CD4-positive, alpha-beta T cell treated with Interleukin-4 for 1 hour (primary cell): ENCODE measurements around the gene RFLNA.
"Not testable (repeated sequence)": the region's sequence is repeated elsewhere in the genome, so short reads cannot be mapped to it uniquely, and the experiment has no call there.

Experiments used
- DNase-seq, 2 donors: peaks; one replicate each; pipeline ENCODE4 v3.0.0-alpha.2; 2020 to 2022

Gene RFLNA

GRCh38 chr12:124284368-124284767, 10.5 kb upstream of the RFLNA start:
- no peak for DNase-seq

GRCh38 chr12:124286414-124286813, 8.5 kb upstream of the RFLNA start:
- DNase-seq = no peak

- no peak for DNase-seq
These were observed 7.9 kb upstream of the RFLNA start for GRCh38 chr12:124286971-124287370.

GRCh38 chr12:124289634-124290600, 5.0 kb upstream of the RFLNA start:
- DNase-seq = no peak

GRCh38 chr12:124292385-124292784, 2.5 kb upstream of the RFLNA start:
- DNase-seq = no peak

GRCh38 chr12:124293286-124294003, 1.4 kb upstream of the RFLNA start:
- DNase-seq = no peak

- no peak for DNase-seq
These were observed 652 bp downstream of the RFLNA start for GRCh38 chr12:124295431-124296058.

- no peak for DNase-seq
These were observed 1.5 kb downstream of the RFLNA start for GRCh38 chr12:124296295-124296915.

- DNase-seq = no peak
These were observed 2.0 kb downstream of the RFLNA start for GRCh38 chr12:124296916-124297351.

- no peak for DNase-seq
These were observed 2.5 kb downstream of the RFLNA start for GRCh38 chr12:124297389-124297788.

GRCh38 chr12:124297856-124298255, 3.0 kb downstream of the RFLNA start:
- DNase-seq = no peak

- DNase-seq = no peak
These were observed 4.0 kb downstream of the RFLNA start for GRCh38 chr12:124298685-124299410.

GRCh38 chr12:124299628-124300388, 4.9 kb downstream of the RFLNA start:
- no peak for DNase-seq

GRCh38 chr12:124300657-124301056, 5.8 kb downstream of the RFLNA start:
- DNase-seq = not testable (repeated sequence)

- DNase-seq = no peak
These were observed 6.3 kb downstream of the RFLNA start for GRCh38 chr12:124301084-124301654.

GRCh38 chr12:124302241-124302806, 7.4 kb downstream of the RFLNA start:
- no peak for DNase-seq

GRCh38 chr12:124302807-124303578, 8.1 kb downstream of the RFLNA start:
- no peak for DNase-seq

GRCh38 chr12:124303579-124304313, 8.9 kb downstream of the RFLNA start:
- DNase-seq = no peak

GRCh38 chr12:124304314-124304790, 9.5 kb downstream of the RFLNA start:
- DNase-seq = no peak
